ENCODE measurements around the gene ZNF407.

- TF ChIP-seq CTCF (IDR thresholded peaks at IDR 0.05), result no peak
- TF ChIP-seq POLR2A (IDR thresholded peaks at IDR 0.05), result no peak
- TF ChIP-seq POLR2AphosphoS5 (IDR thresholded peaks at IDR 0.05), result no peak
- TF ChIP-seq EP300 (IDR thresholded peaks at IDR 0.05), result no peak
These were observed 200.0 kb downstream of the ZNF407 start for GRCh38 chr18:74797577-74798151.

Measured in gastroesophageal sphincter (tissue), 3 donors.